Measurements from ENCODE around the gene HTRA1. TPM values are rescaled to one million over a fixed set of nuclear protein-coding genes. Genes with fewer than 3 reads are reported as not detected.

Gene HTRA1
- 52.3 to 62.8 TPM (median 54.3 TPM) in 5 replicates for total RNA-seq (2022; extraction: Qiagen RNA extraction; ENCODE audit: low read depth)

GRCh38 chr10:122461367-122461728 is at the start of gene HTRA1:
TSS of gene HTRA1 (plus strand) at chr10:122461553. CDS start at chr10:122461653, 100 bp downstream.

GRCh38 chr10:122454603-122455080 is 6.7 kb upstream of the HTRA1 start, which contains the start of gene ARMS2:
TSS of gene ARMS2 (plus strand) at chr10:122454653. CDS start at chr10:122454728, 75 bp downstream.

GRCh38 chr10:122560279-122560804 is 99.0 kb downstream of the HTRA1 start, which contains the start of gene DMBT1:
TSS of gene DMBT1 (plus strand) at chr10:122560754. CDS start at chr10:122560771, 17 bp downstream.

Other genes starting within 250 kb of the HTRA1 start
- gene BTBD16, start 190.3 kb upstream of the HTRA1 start, total RNA-seq (2022; extraction: Qiagen RNA extraction; ENCODE audit: low read depth): 0.22 to 0.92 TPM (median 0.58 TPM) in 5 replicates
- 14.0 to 24.7 TPM (median 21.3 TPM) in 5 replicates for gene PLEKHA1, start 86.8 kb upstream of the HTRA1 start, total RNA-seq (2022; extraction: Qiagen RNA extraction; ENCODE audit: low read depth)
- gene ARMS2, start 6.9 kb upstream of the HTRA1 start, total RNA-seq (2022; extraction: Qiagen RNA extraction; ENCODE audit: low read depth): not detected in 5 replicates
- gene DMBT1, start 99.2 kb downstream of the HTRA1 start, total RNA-seq (2022; extraction: Qiagen RNA extraction; ENCODE audit: low read depth): 0.07 to 0.18 TPM (median 0.13 TPM) in 5 replicates
- not detected in 5 replicates for gene C10orf120, start 238.3 kb downstream of the HTRA1 start, total RNA-seq (2022; extraction: Qiagen RNA extraction; ENCODE audit: low read depth)

All from A549 treated with ZK216348 at 1 μM for 4 hours (cell line).